Measurements from ENCODE around the gene DYDC1.
"Not testable (repeated sequence)": the region's sequence is repeated elsewhere in the genome, so short reads cannot be mapped to it uniquely, and the experiment has no call there.

DYDC1 gene

DNA sequence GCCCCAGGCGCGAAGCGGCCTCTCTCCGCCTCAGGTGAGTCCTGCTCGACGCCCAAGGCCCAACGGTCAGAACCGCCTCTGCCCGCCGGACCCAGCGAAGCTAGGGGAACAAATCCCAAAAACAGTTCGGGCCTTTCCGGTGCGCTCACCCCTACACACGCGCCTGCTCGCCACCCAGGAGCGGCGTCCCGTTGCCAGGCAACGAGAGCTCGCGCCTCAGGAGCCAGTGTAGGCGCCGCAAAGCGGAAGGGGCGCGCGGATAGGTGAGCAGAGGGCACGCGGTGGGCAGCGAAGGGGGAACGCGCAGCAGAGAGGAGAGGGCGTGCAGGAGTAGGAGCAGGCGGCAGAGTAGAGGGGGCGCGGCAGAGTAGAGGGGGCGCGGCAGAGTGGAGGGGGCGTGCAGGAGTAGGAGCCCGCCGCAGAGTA is at the start of gene DYDC1, which contains the start of gene DYDC2:
Gene DYDC1, minus strand, starts transcription at position 193 of the 426 bp plus-strand sequence. CDS start 4,154 bp downstream, outside the sequence.
Gene DYDC2, plus strand, starts transcription at position 219 of the 426 bp plus-strand sequence. CDS start 5,663 bp downstream, outside the sequence.
- DNase-seq: peak; percentile 86

DNA sequence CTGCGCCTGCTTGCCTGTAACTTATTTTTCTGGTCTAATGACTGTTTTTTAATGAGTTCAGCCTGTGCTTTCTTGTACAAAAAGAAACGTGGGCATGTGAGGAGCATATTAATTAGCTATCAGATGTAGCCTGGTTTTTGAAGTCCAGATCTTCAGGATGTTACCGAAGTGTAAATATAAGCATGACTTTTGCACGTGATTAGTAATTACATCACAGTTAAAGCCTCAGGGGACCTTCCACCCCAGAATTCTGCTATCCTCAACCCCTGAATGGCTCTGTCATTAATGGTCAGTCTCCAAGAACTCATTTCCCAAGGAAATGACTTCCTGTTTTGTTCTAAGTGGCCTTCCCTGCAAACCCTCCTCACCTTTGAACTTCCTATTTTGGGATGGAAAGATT is 49.6 kb upstream of the DYDC1 start:
- DNase-seq: no peak

DNA sequence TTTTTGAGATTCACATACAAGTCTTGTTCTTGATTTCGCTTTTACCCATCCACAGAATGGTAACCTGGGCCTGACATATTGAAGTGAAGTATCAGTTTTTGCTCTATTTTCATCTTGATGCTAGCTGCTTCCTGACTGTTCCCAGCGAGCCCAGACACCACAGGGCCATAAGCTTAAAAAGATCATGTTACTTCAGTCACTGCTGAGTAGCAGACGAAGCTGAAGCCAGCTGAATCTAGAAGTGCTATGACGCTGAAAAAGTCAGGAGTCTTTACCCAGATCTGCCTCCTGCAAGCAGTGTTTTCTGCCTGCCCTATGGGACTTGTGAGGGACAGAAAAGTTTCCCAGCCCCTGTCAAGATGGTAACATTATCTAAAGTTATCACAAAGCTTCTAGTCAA is 49.1 kb upstream of the DYDC1 start:
- DNase-seq: peak; percentile 49

DNA sequence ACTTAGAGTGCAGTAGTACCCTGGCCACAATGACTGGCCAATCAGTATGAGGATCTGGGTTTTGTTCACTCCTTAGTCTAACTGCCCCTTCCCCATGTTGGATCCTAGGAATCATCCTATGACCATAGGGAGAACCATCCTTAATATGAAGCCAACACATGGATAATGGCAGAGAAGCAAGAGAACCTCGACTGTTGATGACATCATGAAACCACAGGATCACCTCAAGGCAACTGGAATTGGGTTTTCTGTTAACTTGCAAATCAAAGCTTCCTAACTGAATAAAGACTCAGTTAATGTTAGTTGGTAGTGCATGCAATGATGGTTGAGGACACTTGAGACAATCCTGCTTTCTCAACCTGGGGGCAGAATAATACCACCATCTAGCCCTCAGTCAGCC is 48.5 kb upstream of the DYDC1 start:
- no peak for DNase-seq

DNA sequence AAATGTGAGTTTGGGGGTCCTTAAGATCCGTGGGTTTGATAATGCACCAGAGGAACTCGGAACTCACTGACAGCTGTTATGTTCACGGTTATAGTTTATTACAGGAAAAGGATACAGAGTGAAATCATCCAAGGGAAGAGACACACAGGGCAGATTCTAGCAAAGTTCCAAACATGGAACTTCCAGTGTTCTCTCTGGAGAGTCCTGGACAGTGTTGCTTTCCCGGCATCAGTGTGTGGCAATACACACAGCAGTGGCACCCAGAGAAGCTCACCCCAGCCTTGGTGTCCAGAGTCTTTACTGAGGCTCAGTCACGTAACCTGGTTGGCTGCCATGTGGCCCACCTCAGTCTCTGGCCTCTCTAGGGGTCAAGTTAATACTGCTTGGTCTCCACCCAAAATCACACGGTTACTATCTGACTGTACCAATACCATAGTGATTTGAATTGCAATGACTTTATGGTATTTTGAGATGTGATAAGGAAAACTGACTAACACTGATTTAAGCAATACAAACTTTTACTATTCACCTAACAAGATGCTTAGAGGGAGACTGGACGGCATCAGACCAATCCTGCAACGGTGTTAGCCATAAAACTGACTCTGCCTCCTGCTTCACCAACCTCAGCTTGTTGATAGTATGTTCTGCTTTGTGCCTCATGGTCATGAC is 43.7 kb upstream of the DYDC1 start:
- no peak for DNase-seq

DNA sequence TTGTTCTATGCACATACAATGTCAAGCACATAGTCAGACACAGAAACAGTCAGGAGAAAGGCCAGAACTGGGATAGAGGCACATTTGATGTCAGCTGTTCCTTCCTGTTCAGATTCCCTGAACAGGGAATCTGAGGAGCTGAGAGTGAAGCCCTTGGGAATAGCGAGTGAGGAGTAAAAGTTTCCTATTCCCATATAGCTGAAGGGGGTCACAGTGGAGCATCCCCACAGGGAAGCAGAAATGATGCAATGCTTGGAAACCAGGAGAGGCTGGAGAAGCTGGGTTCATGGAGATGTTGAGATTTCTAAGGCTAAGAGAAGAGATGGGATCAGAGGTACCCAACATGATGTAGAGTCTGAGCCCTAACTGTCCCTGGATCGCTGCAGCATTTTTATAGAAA is 40.5 kb upstream of the DYDC1 start:
- no peak for DNase-seq

DNA sequence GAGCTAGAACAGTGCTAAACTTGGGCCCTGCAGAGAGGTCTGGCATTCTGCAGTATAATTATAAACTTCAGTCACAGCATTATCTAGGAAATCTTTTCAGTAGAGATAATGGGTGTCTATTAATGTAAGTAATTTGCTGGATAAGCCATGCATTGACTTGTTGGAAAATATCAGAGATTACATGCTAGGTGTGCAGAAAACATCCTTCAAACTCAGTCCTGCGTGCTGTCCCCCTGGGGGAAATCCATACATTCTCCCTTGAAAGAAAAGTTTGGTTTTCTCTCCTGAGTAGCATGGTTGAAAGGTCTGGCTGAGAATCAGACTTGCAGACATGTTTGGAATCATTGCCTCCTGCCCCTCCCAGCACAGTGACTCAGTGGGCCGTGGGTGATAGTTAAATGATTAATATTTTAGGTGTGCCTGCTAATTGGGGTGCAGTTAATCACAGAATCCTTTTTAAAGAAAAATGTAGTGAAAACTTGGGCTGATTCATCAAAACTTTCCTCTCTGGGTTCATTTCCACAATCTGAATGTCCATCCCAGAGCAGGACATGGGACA is 37.9 kb upstream of the DYDC1 start:
- no peak for DNase-seq

DNA sequence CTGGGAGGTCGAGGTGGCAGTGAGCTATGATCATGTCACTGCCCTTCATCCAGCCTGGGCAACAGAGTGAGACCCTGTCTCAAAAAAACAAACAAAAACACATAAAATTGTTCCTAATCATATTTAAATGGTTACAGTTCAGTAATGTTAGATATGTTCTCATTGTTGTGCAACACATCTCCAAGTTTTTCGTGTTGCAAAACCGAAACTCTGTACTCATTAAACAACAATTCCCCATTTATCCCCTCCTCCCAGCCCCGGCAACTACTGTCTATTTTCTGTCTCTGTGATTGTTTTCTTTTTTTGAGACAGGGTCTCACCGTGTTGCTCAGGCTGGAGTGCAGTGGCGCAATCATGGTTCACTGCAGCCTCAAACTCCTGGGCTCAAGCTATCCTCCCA is 35.7 kb upstream of the DYDC1 start:
- no peak for DNase-seq

DNA sequence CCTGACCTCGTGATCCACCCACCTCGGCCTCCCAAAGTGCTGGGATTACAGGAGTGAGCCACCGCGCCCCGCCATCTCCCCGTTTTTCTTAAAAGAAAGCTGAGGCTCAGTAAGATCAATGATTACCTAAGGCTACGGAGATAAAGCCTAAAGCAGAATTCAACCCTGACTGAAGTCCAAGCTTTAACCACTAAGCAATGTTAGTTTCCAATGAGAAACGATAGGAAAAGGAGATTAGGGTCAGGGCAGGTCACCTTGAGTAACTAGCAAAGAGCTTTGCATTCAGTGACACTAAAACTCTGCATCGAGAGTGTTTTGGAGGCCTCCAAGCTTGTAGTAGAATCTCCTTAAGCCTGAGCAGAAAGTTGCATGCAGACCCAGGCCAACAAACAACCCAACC is 34.2 kb upstream of the DYDC1 start:
- DNase-seq: no peak

DNA sequence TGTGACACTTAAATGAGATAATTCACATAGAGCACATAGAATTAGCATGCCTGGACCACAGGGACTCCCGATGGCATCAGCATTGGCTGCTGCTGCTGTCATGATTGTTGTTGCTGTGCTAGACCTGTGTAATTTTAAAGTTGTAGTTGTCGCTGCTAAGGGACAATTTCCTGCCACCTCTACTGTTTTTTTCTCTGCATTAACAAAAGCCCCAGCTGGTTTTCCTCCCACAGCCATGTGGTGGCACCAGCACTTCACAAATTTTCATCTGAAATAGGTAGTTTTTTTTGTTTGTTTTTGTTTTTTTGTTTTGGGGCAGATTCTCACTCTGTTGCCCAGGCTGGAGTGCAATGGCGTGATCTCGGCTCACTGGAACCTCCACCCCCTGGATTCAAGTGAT is 26.4 kb upstream of the DYDC1 start:
- DNase-seq: no peak

DNA sequence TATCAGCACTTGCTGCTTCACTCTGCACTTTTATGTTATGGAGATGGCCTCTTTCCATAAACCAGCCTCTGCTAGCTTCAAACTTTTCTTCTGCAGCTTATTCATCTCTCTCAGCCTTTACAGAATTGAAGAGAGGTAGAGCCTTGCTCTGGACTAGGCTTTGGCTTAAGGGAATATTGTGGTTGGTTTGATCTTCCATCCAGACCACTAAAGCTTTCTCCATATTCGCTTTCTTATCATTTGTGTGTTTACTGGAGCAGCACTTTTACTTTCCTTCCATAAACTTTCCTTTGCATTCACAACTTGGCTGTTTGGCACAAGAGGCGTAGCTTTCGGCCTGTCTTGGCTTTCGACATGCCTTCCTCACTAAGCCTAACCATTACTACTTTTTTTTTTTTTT is 23.6 kb upstream of the DYDC1 start:
- DNase-seq: no peak

DNA sequence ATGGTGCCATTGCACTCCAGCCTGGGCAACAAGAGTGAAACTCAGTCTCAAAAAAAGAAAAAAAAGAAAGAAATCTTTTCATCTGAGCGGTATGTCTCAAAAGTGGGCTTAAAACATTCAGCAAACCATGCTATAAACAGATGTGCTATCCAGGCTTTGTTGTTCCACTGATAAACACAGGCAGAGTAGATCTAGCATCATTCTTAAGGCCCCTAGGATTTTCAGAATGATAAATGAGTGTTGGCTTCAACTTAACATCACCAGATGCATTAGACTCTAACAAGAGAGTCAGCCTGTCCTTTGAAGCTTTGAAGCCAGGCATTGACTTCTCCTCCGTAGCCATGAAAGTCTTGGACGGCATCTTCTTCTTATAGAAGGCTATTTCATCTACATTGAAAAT is 23.1 kb upstream of the DYDC1 start:
- DNase-seq: no peak

DNA sequence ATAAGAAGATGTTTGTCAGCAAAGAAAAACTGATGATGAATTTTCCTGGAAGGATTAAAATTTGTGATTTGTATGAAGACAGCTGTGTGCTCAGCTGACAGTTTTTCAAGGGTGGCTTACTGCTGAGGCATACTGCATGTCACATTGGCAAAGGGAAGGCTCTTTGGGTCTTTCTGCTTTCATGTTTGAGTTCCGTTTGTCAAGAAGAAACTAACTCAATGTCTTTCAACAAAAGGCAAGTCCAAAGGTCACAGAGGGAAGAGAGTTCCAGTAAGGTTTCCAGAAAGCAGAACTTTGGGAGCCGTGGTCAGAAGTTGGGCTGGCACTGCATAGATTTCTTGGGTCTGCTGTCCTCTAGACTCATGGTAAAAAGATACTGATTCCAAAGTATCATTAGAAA is 16.9 kb upstream of the DYDC1 start:
- no peak for DNase-seq

DNA sequence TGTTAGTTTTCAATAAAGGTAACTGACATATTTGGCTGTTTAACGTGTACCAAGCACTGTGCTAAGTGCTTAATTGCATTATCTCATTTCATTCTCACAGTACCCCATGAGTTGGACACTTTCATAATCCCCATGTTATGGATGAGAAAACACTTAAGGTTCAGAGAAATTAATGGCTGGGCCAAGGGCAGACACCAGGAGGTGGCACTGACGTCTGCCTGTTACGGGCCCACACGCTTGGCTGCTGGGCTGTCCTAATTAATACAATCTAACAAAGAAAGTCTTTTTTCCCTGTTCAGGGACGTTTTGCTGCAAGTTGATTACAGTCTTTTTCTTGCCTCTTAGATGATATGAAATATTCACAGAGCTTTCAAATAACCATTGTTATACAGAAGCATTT is 16.1 kb upstream of the DYDC1 start:
- DNase-seq: no peak

DNA sequence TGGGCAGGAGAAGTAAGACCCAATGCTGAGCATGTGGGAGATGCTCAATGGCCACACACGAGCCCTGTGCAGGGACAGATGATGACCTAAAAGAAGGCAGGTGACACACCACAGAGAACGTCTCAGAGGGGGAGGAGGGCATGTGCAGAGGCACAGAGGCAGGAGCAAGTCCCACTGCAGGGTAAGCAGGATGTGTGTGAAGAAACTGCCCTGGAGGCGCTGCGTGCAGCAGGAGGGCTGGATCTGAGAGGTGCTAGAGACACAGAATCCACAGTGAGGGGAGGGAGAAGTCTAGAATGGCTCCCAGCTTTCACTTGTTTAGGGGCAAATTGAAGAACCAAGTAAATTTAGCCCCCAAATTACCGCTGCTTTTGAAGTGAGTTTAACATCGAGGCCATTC is 14.9 kb upstream of the DYDC1 start:
- DNase-seq: no peak

DNA sequence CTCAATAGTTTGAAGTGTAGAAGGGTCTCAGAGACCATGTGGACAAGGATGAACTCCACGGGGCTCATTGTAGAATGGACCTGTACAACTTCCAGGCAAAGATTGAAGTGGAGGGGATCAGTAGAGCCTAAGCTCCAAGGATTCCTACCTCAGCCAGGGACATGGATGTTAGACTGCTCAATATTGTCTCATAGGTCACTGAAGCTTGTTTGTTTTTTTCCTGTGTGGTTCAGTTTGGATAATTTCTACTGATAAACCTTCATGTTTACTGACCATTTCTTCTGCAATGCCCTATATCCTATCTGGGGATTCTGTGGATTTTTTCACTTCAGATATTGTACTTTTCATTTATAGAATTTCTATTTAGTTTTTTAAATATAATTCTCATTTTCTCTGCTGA is 9.0 kb upstream of the DYDC1 start:
- no peak for DNase-seq

DNA sequence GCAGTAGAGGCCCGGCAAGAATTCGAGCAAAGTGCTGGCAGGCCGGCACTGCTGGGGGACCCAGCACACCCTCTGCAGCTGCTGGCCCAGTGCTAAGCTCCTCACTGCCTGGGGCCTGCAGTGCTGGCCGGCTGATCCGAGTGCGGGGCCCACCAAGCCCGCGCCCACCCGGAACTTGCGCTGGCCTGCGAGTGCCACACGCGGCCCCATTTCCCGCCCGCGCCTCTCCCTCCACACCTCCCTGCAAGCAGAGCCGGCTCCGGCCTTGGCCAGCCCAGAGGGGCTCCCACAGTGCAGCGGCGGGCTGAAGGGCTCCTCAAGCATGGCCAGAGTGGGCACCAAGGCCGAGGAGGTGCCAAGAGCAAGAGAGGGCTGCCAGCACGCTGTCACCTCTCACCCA is 3.1 kb upstream of the DYDC1 start:
- no peak for DNase-seq

DNA sequence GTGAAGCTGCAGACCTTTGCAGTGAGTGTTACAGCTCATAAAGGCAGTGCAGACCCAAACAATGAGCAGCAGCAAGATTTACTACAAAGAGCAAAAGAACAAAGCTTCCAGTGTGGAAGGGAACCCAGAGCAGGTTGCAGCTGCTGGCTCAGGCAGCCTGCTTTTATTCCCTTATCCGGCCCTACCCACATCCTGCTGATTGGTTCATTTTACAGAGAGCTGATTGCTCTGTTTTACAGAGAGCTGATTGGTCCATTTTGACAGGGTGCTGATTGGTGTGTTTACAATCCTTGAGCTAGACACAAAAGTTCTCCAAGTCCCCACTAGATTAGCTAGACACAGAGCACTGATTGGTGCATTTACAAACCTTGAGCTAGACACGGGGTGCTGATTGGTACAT is 2.4 kb upstream of the DYDC1 start:
- not testable (repeated sequence) for DNase-seq

DNA sequence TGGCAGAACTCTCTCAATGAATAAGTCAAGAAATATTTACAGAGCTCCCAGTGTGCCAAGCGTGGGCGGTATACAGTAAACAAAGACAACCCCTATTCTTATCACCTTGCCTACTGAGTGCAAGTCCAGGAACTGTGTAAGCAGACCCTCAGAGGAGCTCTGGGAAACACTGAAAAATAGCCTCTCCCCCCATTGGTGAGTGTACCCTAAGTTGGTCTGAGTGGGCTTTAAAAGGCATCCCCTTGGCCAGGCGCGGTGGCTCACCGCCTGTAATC is 1.2 kb upstream of the DYDC1 start:
- no peak for DNase-seq

DNA sequence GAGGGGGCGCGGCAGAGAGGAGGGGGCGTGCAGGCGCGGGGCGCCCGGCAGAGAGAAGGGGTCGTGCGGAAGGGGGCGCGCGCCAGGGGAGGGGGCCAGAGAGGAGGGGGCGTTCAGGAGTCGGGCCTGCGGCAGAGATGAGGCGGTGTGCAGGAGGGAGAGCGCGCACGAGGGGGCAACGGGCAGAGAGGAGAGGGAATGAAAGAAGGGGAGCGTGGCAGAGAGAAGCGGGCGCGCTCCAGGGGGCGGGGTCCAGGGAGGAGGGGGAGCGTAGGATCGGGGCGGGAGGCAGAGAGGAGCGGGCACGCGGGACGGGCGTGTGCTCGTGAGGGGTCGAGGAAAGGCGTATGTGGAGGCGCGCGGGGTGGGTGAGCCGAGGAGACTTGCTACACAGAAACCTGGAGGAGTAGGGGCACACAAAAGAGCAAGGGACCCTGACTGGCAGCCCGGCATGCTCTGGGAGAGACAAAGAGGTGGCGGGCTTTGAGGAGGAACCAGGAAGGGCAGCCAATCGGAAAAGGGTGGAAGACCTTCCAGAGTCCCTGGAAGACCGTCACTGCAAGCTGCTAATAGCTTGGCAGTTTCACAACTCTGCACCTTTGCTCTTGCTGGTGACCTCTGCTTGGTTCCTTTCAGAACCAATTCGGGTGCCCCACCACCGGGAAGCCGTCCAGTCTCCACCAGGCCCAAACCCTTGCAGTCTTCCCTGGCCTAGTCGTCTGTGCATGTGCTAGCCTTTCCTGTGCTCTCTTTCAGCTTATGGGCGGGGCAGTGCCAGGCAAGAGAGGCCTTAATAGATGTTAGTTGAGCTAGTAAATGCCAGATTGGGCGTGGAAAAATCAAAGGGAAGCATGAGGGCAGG is 665 bp upstream of the DYDC1 start:
- peak; percentile 72 for DNase-seq

DNA sequence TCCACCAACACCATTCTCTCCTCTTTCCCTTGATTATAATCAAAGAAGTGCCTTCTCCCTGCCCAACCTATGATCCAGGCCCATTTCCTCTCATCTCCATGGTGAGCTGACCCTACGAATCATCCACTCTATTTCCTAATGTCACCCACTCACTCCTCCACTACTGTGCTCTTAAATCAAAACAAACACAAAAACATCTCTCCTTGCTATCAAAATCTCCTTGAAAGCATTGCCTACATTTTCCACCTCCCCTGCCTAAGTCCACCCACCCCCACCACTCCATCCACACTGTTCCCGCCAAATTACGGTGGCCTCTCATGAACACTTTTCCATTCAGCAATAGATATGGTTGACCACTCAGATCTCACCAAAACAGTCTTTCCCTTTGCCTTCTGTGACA is 5.3 kb downstream of the DYDC1 start:
- no peak for DNase-seq

DNA sequence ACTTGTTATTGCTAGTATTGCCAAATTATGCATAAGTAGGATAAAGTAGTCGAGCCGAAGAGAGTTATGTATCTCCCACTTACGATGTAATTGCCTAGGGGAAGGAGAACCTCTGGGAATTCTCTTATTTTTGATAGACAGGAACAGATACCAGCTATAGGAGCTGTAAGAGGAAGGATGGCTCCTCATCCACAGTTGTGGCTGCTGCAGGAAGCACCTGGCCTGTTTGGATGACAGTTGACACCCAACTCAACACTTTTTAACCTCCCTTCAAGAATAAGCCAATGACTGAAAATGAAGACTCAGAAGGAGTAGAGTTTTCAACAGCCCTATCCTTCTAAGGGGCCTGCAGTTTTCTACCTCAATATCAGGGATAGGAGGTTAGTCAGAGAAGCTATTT is 6.3 kb downstream of the DYDC1 start:
- DNase-seq: no peak

DNA sequence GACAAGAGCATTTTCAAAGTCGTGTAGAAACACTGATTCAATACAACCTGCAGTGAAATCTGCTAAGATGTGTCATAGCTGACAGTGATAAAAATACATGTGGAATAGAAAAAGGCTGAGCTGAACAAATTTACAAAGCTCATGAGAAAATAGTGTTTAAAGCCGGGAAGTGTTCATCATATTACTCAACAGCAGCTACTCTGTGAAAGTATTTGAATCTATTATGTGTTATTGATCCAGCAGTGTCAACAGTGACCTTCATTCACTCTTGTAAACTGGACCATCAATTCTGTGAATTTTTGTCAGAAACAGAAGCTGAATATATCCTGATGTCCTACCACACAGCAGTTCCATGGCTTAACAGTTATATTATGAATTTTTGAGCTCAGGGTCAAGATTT is 11.6 kb downstream of the DYDC1 start:
- no peak for DNase-seq

DNA sequence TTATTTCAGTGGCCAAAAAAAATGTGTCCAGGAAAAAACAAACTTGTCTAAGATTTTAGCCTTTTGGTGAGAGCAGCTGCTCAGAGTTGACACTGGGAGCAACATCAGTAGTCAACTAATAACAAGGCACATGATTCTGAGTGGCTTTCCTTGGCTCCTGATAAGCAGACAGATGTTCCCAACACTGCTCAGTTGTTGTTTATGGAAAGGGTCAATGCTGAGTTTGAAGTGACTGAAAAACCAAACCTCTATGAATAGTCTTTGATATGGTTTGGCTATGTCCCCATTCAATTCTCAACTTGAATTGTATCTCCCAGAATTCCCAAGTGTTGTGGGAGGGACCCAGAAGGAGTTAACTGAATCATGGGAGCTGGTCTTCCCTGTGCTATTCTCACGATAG is 12.3 kb downstream of the DYDC1 start:
- DNase-seq: no peak
